Measurements from ENCODE around the gene CCDC85B.

The CCDC85B gene

GRCh38 chr11:65912845-65913244 is 22.4 kb downstream of the CCDC85B start:
- no peak for DNase-seq (ENCODE audit: low spot score)
- in situ Hi-C loops (cut with MboI; ENCODE audit: low sequenced_read_pairs, unreplicated experiment): no loop called here
- TF ChIP-seq CTCF (IDR thresholded peaks at IDR 0.05; ENCODE audit: borderline replicate concordance, control extremely low read depth, extremely low read depth, insufficient read depth, missing control alignments): no peak

- TF ChIP-seq CTCF (IDR thresholded peaks at IDR 0.05; ENCODE audit: borderline replicate concordance, control extremely low read depth, extremely low read depth, insufficient read depth, missing control alignments): no peak
- no peak for DNase-seq (ENCODE audit: low spot score)
- in situ Hi-C loops (cut with MboI; ENCODE audit: low sequenced_read_pairs, unreplicated experiment): no loop called here
Observed at GRCh38 chr11:65915101-65915820, 24.8 kb downstream of the CCDC85B start.

- in situ Hi-C loops (cut with MboI; ENCODE audit: low sequenced_read_pairs, unreplicated experiment): no loop called here
- no peak for TF ChIP-seq CTCF (IDR thresholded peaks at IDR 0.05; ENCODE audit: borderline replicate concordance, control extremely low read depth, extremely low read depth, insufficient read depth, missing control alignments)
- no peak for DNase-seq (ENCODE audit: low spot score)
Observed at GRCh38 chr11:65915821-65916251, 25.4 kb downstream of the CCDC85B start.

GRCh38 chr11:65916391-65916790 is 25.9 kb downstream of the CCDC85B start:
- in situ Hi-C loops (cut with MboI; ENCODE audit: low sequenced_read_pairs, unreplicated experiment): no loop called here
- no peak for TF ChIP-seq CTCF (IDR thresholded peaks at IDR 0.05; ENCODE audit: borderline replicate concordance, control extremely low read depth, extremely low read depth, insufficient read depth, missing control alignments)
- no peak for DNase-seq (ENCODE audit: low spot score)

- in situ Hi-C loops (cut with MboI; ENCODE audit: low sequenced_read_pairs, unreplicated experiment): no loop called here
- DNase-seq (ENCODE audit: low spot score): no peak
- no peak for TF ChIP-seq CTCF (IDR thresholded peaks at IDR 0.05; ENCODE audit: borderline replicate concordance, control extremely low read depth, extremely low read depth, insufficient read depth, missing control alignments)
Observed at GRCh38 chr11:65917077-65917433, 26.6 kb downstream of the CCDC85B start.

GRCh38 chr11:65917434-65918210 is 27.1 kb downstream of the CCDC85B start:
- no peak for DNase-seq (ENCODE audit: low spot score)
- TF ChIP-seq CTCF (IDR thresholded peaks at IDR 0.05; ENCODE audit: borderline replicate concordance, control extremely low read depth, extremely low read depth, insufficient read depth, missing control alignments): no peak
- in situ Hi-C loops (cut with MboI; ENCODE audit: low sequenced_read_pairs, unreplicated experiment): no loop called here

Measured in GM13976 (cell line).